Measurements from ENCODE around the gene ANKRD6. TPM values are rescaled to one million over a fixed set of nuclear protein-coding genes. Genes with fewer than 3 reads are reported as not detected.

The ANKRD6 gene
- total RNA-seq, 1 experiment from 2014 or later = 13.9 TPM

GRCh38 chr6:89481695-89482094, 48.7 kb downstream of the ANKRD6 start:
- CTCF ChIA-PET = interaction anchor here (1.3 kb wide), 1 partner anchor 11 kb away, joined by 3 read pairs; no protein-coding TSS in a partner anchor

More at GRCh38 chr6:89481695-89482094, 48.7 kb downstream of the ANKRD6 start:
- Mint-ChIP-seq H3K27ac (0 out of 2 replicates have a peak overlapping the region, but pooled peaks have one; percentile 3), H3K9me3 (0 out of 2 replicates have a peak, but pooled peaks cover 3% of the 10 kb centered on the region), H3K4me3 (no peak overlapping the region), H3K36me3 (no peaks in the 10 kb centered on the region), H3K27me3 (ENCODE audit: low read depth) (no peaks in the 10 kb centered on the region; the same call in 1 of the 2 replicates), H3K4me1 (peaks cover 39% of the 10 kb centered on the region)
- POLR2A ChIA-PET = no interaction called here
- TF ChIP-seq PREB (CRISPR knock-in tag; IDR thresholded peaks at IDR 0.05; ENCODE audit: borderline replicate concordance) = no peak
- no peak for TF ChIP-seq ZNF532 (CRISPR knock-in tag; IDR thresholded peaks at IDR 0.05; ENCODE audit: borderline replicate concordance)
- TF ChIP-seq RORB (CRISPR knock-in tag; IDR thresholded peaks at IDR 0.05) = no peak
- no peak for TF ChIP-seq NFATC4 (CRISPR knock-in tag; IDR thresholded peaks at IDR 0.05)
- TF ChIP-seq SMAD3 (CRISPR knock-in tag; IDR thresholded peaks at IDR 0.05; ENCODE audit: borderline replicate concordance) = no peak
- TF ChIP-seq FOXP4 (CRISPR knock-in tag; IDR thresholded peaks at IDR 0.05) = no peak
- TF ChIP-seq NFE2L1 (CRISPR knock-in tag; IDR thresholded peaks at IDR 0.05) = no peak
- TF ChIP-seq GRHL2 (CRISPR knock-in tag; IDR thresholded peaks at IDR 0.05; ENCODE audit: insufficient replicate concordance, severe bottlenecking) = no peak
- no peak for TF ChIP-seq ZNF317 (CRISPR knock-in tag; IDR thresholded peaks at IDR 0.05; ENCODE audit: borderline replicate concordance, low read depth)
- TF ChIP-seq GTF2I (CRISPR knock-in tag; conservative IDR thresholded peaks at IDR 0.05) = no peak
- no peak for TF ChIP-seq PRDM15 (CRISPR knock-in tag; IDR thresholded peaks at IDR 0.05)
- TF ChIP-seq E2F4 (CRISPR knock-in tag; IDR thresholded peaks at IDR 0.05; ENCODE audit: borderline replicate concordance, low read depth) = no peak
- TF ChIP-seq ZNF219 (CRISPR knock-in tag; IDR thresholded peaks at IDR 0.05; ENCODE audit: borderline replicate concordance) = no peak
- TF ChIP-seq ETV6 (CRISPR knock-in tag; IDR thresholded peaks at IDR 0.05) = no peak
- no peak for TF ChIP-seq GABPB1 (CRISPR knock-in tag; IDR thresholded peaks at IDR 0.05)
- TF ChIP-seq SOX15 (CRISPR knock-in tag; IDR thresholded peaks at IDR 0.05) = no peak
- DNase-seq (ENCODE audit: low spot score) (no peak), ATAC-seq (no peak)
